ENCODE data around the gene UPK1A.

GRCh38 chr19:35722897-35723296 is 56.6 kb downstream of the UPK1A start:
- no peak for TF ChIP-seq CTCF (IDR thresholded peaks at IDR 0.05)
- no peak for TF ChIP-seq POLR2A (IDR thresholded peaks at IDR 0.05)
- no peak for TF ChIP-seq EP300 (IDR thresholded peaks at IDR 0.05)
- TF ChIP-seq POLR2AphosphoS5 (IDR thresholded peaks at IDR 0.05) = no peak
